AG04449 (cell line): ENCODE data around the gene DENND1B.
"Not testable (repeated sequence)": the region's sequence is repeated elsewhere in the genome, so short reads cannot be mapped to it uniquely, and the experiment has no call there.

Experiments
- CTCF ChIA-PET: fragments of 350-600 bp; formaldehyde crosslinking; extraction: SDS; loops from one replicate; lab custom pipeline; 2021; ENCODE audit warnings: antibody characterized with exemption; lab: Yijun Ruan, JAX
- POLR2A ChIA-PET: fragments of 400-600, 350-600 bp; formaldehyde crosslinking; extraction: SDS; loops from one replicate; lab custom pipeline; 2020; ENCODE audit warnings: antibody characterized with exemption, inconsistent platforms; lab: Yijun Ruan, JAX
- DNase-seq: peaks from one replicate; pipeline ENCODE4 v3.0.0-alpha.2; 2010; ENCODE audit warnings: low read depth, low spot score
- H3K4me3 ChIP-seq: 2 replicates; pipeline ENCODE4 v1.5.1; 2011; ENCODE audit warnings: low read depth, mild to moderate bottlenecking, control low read depth, low read length
- TF ChIP-seq, protein P1 (sequence below): IDR thresholded peaks from one replicate; pipeline ENCODE4 v1.5.1; 2011; ENCODE audit warnings: mild to moderate bottlenecking, moderate library complexity, low read length, control low read depth, inconsistent platforms; ENCODE audit not compliant: insufficient read depth; ENCODE audit errors: missing control alignments

DENND1B gene

GRCh38 chr1:197515421-197515820 is 259.9 kb downstream of the DENND1B start:
- ChIA-PET POLR2A (interaction anchor here (0.8 kb wide), 1 partner anchor 121 kb away, joined by 3 read pairs; no protein-coding TSS in a partner anchor), CTCF (interaction anchor here (0.6 to 1.5 kb wide), 3 partner anchors 10 to 115 kb away, joined by 3 to 5 read pairs (median 4); no protein-coding TSS in a partner anchor)
- no peak for DNase-seq
- TF ChIP-seq, protein P1, sequence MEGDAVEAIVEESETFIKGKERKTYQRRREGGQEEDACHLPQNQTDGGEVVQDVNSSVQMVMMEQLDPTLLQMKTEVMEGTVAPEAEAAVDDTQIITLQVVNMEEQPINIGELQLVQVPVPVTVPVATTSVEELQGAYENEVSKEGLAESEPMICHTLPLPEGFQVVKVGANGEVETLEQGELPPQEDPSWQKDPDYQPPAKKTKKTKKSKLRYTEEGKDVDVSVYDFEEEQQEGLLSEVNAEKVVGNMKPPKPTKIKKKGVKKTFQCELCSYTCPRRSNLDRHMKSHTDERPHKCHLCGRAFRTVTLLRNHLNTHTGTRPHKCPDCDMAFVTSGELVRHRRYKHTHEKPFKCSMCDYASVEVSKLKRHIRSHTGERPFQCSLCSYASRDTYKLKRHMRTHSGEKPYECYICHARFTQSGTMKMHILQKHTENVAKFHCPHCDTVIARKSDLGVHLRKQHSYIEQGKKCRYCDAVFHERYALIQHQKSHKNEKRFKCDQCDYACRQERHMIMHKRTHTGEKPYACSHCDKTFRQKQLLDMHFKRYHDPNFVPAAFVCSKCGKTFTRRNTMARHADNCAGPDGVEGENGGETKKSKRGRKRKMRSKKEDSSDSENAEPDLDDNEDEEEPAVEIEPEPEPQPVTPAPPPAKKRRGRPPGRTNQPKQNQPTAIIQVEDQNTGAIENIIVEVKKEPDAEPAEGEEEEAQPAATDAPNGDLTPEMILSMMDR, result no peak
- no peak overlapping the region for H3K4me3 ChIP-seq

GRCh38 chr1:197510691-197511378 is 264.4 kb downstream of the DENND1B start:
- no peak for DNase-seq
- POLR2A ChIA-PET, result no interaction called here
- CTCF ChIA-PET, result interaction anchor here (1.6 kb wide), 1 partner anchor 9 kb away, joined by 15 read pairs; no protein-coding TSS in a partner anchor
- H3K4me3 ChIP-seq, result no peak overlapping the region
- TF ChIP-seq, protein P1, result no peak

GRCh38 chr1:197496722-197497121 is 278.6 kb downstream of the DENND1B start:
- TF ChIP-seq, protein P1, result no peak
- H3K4me3 ChIP-seq, result no peak overlapping the region
- DNase-seq, result no peak
- ChIA-PET CTCF (no interaction called here), POLR2A (no interaction called here)

- H3K4me3 ChIP-seq, DNase-seq, POLR2A ChIA-PET, CTCF ChIA-PET: not testable (repeated sequence)
Measured at GRCh38 chr1:197491505-197491904, 283.8 kb downstream of the DENND1B start.

- TF ChIP-seq, protein P1, result no peak
- H3K4me3 ChIP-seq, result no peak overlapping the region
- no peak for DNase-seq
- POLR2A ChIA-PET, result no interaction called here
- CTCF ChIA-PET, result interaction anchor here (0.6 kb wide), 1 partner anchor 274 kb away, joined by 3 read pairs; no protein-coding TSS in a partner anchor
Measured at GRCh38 chr1:197486946-197487345, 288.3 kb downstream of the DENND1B start.

DNA sequence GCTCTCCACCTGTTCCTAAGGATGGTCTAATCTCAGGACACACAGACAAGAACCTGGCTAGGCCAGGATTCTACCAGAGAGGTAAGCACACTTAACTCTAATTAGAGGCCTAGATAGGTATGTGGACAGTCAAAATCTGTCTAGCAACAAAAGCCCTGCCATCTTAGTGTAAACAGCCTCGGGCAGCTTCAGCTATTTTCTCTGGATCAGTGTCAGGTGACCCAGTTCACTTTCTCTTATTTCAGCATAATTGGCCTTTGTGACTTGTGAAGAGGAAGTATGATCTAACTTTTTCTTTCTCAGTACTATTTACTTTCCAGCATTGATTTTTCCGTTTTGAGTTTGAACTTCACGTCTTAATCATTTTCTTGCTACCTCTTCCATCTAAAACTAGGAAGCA is 289.5 kb downstream of the DENND1B start:
- TF ChIP-seq, protein P1, result no peak
- no peak overlapping the region for H3K4me3 ChIP-seq
- ChIA-PET POLR2A (no interaction called here), CTCF (no interaction called here)
- no peak for DNase-seq
